Measurements from ENCODE around the gene BCL2L12.

- TF ChIP-seq, protein P1, sequence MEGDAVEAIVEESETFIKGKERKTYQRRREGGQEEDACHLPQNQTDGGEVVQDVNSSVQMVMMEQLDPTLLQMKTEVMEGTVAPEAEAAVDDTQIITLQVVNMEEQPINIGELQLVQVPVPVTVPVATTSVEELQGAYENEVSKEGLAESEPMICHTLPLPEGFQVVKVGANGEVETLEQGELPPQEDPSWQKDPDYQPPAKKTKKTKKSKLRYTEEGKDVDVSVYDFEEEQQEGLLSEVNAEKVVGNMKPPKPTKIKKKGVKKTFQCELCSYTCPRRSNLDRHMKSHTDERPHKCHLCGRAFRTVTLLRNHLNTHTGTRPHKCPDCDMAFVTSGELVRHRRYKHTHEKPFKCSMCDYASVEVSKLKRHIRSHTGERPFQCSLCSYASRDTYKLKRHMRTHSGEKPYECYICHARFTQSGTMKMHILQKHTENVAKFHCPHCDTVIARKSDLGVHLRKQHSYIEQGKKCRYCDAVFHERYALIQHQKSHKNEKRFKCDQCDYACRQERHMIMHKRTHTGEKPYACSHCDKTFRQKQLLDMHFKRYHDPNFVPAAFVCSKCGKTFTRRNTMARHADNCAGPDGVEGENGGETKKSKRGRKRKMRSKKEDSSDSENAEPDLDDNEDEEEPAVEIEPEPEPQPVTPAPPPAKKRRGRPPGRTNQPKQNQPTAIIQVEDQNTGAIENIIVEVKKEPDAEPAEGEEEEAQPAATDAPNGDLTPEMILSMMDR (IDR thresholded peaks at IDR 0.05; ENCODE audit: low read depth, low read length, poor library complexity, severe bottlenecking): no peak
- TF ChIP-seq EZH2phosphoT487 (IDR thresholded peaks at IDR 0.05; ENCODE audit: borderline replicate concordance, low read length): no peak
Observed at GRCh38 chr19:49632576-49632975, 33.2 kb upstream of the BCL2L12 start.
